HL-60 (cell line): Measurements from ENCODE around the gene JAK3.

ENCODE experiments used
- GABPA ChIP-seq: IDR thresholded peaks from 2 replicates; pipeline ENCODE4 v1.6.1; 2012; ENCODE audit warnings: low read depth
- POLR2AphosphoS5 ChIP-seq: IDR thresholded peaks from 2 replicates; pipeline ENCODE4 v1.6.1; 2012; ENCODE audit warnings: low read depth
- TF ChIP-seq, protein P1 (sequence below): IDR thresholded peaks from one replicate; pipeline ENCODE4 v1.5.1; 2011; ENCODE audit warnings: low read length, control low read depth, inconsistent platforms; ENCODE audit not compliant: insufficient read depth

DNA sequence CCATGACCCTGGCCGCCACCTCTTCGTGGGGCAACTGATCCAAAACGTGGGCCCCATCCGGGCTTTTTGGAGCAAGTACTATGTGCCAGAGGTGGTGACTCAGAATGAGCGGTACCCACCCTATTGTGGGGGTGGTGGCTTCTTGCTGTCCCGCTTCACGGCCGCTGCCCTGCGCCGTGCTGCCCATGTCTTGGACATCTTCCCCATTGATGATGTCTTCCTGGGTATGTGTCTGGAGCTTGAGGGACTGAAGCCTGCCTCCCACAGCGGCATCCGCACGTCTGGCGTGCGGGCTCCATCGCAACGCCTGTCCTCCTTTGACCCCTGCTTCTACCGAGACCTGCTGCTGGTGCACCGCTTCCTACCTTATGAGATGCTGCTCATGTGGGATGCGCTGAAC is 36.1 kb downstream of the JAK3 start:
- TF ChIP-seq, protein P1, sequence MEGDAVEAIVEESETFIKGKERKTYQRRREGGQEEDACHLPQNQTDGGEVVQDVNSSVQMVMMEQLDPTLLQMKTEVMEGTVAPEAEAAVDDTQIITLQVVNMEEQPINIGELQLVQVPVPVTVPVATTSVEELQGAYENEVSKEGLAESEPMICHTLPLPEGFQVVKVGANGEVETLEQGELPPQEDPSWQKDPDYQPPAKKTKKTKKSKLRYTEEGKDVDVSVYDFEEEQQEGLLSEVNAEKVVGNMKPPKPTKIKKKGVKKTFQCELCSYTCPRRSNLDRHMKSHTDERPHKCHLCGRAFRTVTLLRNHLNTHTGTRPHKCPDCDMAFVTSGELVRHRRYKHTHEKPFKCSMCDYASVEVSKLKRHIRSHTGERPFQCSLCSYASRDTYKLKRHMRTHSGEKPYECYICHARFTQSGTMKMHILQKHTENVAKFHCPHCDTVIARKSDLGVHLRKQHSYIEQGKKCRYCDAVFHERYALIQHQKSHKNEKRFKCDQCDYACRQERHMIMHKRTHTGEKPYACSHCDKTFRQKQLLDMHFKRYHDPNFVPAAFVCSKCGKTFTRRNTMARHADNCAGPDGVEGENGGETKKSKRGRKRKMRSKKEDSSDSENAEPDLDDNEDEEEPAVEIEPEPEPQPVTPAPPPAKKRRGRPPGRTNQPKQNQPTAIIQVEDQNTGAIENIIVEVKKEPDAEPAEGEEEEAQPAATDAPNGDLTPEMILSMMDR: no peak
- TF ChIP-seq GABPA (no peak), POLR2AphosphoS5 (no peak)
